WTC11 (cell line): ENCODE results near the gene FAM76A. TPM values are rescaled to one million over a fixed set of nuclear protein-coding genes. Genes with fewer than 3 reads are reported as not detected.
"Not testable (repeated sequence)": the region's sequence is repeated elsewhere in the genome, so short reads cannot be mapped to it uniquely, and the experiment has no call there.

Experiments used
- ATAC-seq: fragments of 200-7000 bp; cut with Tn5 transposase; 2 replicates; pipeline ENCODE4 v1.10.0; 2021; ENCODE audit warnings: mild to moderate bottlenecking, moderate library complexity
- CTCF ChIA-PET: fragments of 300-600 bp; sonication (Branson Sonifier 250); formaldehyde crosslinking; loops from one replicate; lab custom pipeline; 2021; ENCODE audit warnings: antibody characterized with exemption; lab: Charles Lee
- POLR2A ChIA-PET: fragments of 350-600 bp; sonication (Branson Sonifier 250); formaldehyde crosslinking; loops from one replicate; lab custom pipeline; 2021; ENCODE audit warnings: antibody characterized with exemption; lab: Charles Lee
- DNase-seq: peaks from one replicate; pipeline ENCODE4 v3.0.0; 2021; ENCODE audit warnings: low spot score
- H3K27ac Mint-ChIP-seq: 2 replicates; pipeline ENCODE4 v1.8.0; 2021; ENCODE audit warnings: mixed read lengths
- H3K27me3 Mint-ChIP-seq: 2 replicates; pipeline ENCODE4 v1.8.0; 2021; ENCODE audit warnings: low read depth, mild to moderate bottlenecking, moderate library complexity, mixed read lengths
- H3K36me3 Mint-ChIP-seq: 2 replicates; pipeline ENCODE4 v1.8.0; 2021; ENCODE audit warnings: mixed read lengths
- H3K4me1 Mint-ChIP-seq: 2 replicates; pipeline ENCODE4 v1.8.0; 2022; ENCODE audit warnings: mixed read lengths
- H3K4me3 Mint-ChIP-seq: 2 replicates; pipeline ENCODE4 v1.8.0; 2021; ENCODE audit warnings: mild to moderate bottlenecking, moderate library complexity, mixed read lengths
- H3K9me3 Mint-ChIP-seq: 2 replicates; pipeline ENCODE4 v1.8.0; 2021; ENCODE audit warnings: mixed read lengths
- CREM ChIP-seq: sonication (generic); formaldehyde crosslinking; IDR thresholded peaks from 2 replicates; pipeline ENCODE4 v1.8.1; 2022; ENCODE audit warnings: mild to moderate bottlenecking, missing genetic modification reagents, moderate library complexity
- GABPB1 ChIP-seq: sonication (generic); formaldehyde crosslinking; IDR thresholded peaks from 2 replicates; pipeline ENCODE4 v1.8.1; 2023; ENCODE audit warnings: mild to moderate bottlenecking, missing genetic modification reagents
- JAZF1 ChIP-seq: fragments of 250-450 bp; sonication (Bioruptor Pico); IDR thresholded peaks from 2 replicates; pipeline ENCODE4 v1.9.0; 2021; ENCODE audit warnings: moderate library complexity, mild to moderate bottlenecking, inconsistent platforms
- MYBL2 ChIP-seq: sonication (generic); formaldehyde crosslinking; IDR thresholded peaks from 2 replicates; pipeline ENCODE4 v1.8.1; 2023; ENCODE audit warnings: mild to moderate bottlenecking, moderate library complexity, missing genetic modification reagents
- NFYB ChIP-seq: sonication (generic); formaldehyde crosslinking; conservative IDR thresholded peaks from 2 replicates; pipeline ENCODE4 v1.8.0; 2022; ENCODE audit warnings: low read depth, missing genetic modification reagents
- OVOL2 ChIP-seq: fragments of 250-450 bp; sonication (Bioruptor Pico); IDR thresholded peaks from 2 replicates; pipeline ENCODE4 v1.9.0; 2021; ENCODE audit warnings: mild to moderate bottlenecking, borderline replicate concordance
- PRDM15 ChIP-seq: sonication (generic); formaldehyde crosslinking; IDR thresholded peaks from 2 replicates; pipeline ENCODE4 v1.8.0; 2022; ENCODE audit warnings: missing genetic modification reagents
- RELA ChIP-seq: sonication (generic); formaldehyde crosslinking; IDR thresholded peaks from 2 replicates; pipeline ENCODE4 v1.8.1; 2022; ENCODE audit warnings: missing genetic modification reagents, mild to moderate bottlenecking, borderline replicate concordance
- SMAD4 ChIP-seq: sonication (generic); formaldehyde crosslinking; IDR thresholded peaks from 2 replicates; pipeline ENCODE4 v1.8.0; 2022; ENCODE audit warnings: mild to moderate bottlenecking, missing genetic modification reagents
- TEAD1 ChIP-seq: sonication (generic); formaldehyde crosslinking; IDR thresholded peaks from 2 replicates; pipeline ENCODE4 v1.8.0; 2022; ENCODE audit warnings: mild to moderate bottlenecking, missing genetic modification reagents
- ZNF121 ChIP-seq: sonication (generic); formaldehyde crosslinking; IDR thresholded peaks from 2 replicates; pipeline ENCODE4 v1.8.0; 2023; ENCODE audit warnings: missing genetic modification reagents
- ZNF416 ChIP-seq: fragments of 250-450 bp; sonication (Bioruptor Pico); IDR thresholded peaks from 2 replicates; pipeline ENCODE4 v1.9.0; 2021; ENCODE audit warnings: mild to moderate bottlenecking, inconsistent platforms
- ZNF671 ChIP-seq: fragments of 250-450 bp; sonication (Bioruptor Pico); IDR thresholded peaks from 2 replicates; pipeline ENCODE4 v1.8.0; 2021; ENCODE audit warnings: mild to moderate bottlenecking
- total RNA-seq: library from RNA; stranded (reverse); gene quantifications from 3 replicates; pipeline ENCODE4 v1.2.3, GENCODE V29; 2021
- TF ChIP-seq, protein P1 (sequence below): sonication (generic); formaldehyde crosslinking; IDR thresholded peaks from 2 replicates; pipeline ENCODE4 v1.8.1; 2023; ENCODE audit warnings: mild to moderate bottlenecking, missing genetic modification reagents, moderate library complexity
- TF ChIP-seq, protein P2 (sequence below): fragments of 250-450 bp; sonication (Bioruptor Pico); IDR thresholded peaks from 2 replicates; pipeline ENCODE4 v1.9.0; 2021; ENCODE audit warnings: moderate library complexity, mild to moderate bottlenecking, inconsistent platforms, borderline replicate concordance
- TF ChIP-seq, protein P3 (sequence below): sonication (generic); formaldehyde crosslinking; conservative IDR thresholded peaks from 2 replicates; pipeline ENCODE4 v1.8.1; 2023; ENCODE audit warnings: mild to moderate bottlenecking, low read depth, missing genetic modification reagents, moderate library complexity

FAM76A gene
- total RNA-seq, 1 experiment from 2014 or later, result 14.5 TPM

DNA sequence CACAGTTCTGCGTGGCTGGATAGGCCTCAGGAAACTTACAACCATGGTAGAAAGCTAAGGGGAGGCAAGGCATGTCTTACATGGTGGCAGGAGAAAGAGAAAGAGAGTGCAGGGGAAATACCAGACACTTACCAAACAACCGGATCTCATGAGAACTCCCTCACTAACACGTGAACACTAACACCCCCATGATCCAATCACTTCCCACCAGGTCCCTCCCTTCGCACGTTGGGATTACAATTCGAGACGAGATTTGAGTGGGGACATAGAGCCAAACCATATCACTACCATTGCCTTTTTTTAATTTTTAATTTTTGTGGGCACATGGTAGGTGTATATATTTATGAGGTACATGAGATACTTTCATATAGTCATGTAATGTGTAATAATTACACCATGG is 81.0 kb downstream of the FAM76A start:
- DNase-seq (no peak), ATAC-seq (no peak)
- Mint-ChIP-seq H3K4me3 (no peak overlapping the region), H3K4me1 (peaks cover 14% of the 10 kb centered on the region), H3K27me3 (no peaks in the 10 kb centered on the region), H3K36me3 (0 out of 2 replicates have a peak, but pooled peaks cover 2% of the 10 kb centered on the region), H3K9me3 (no peaks in the 10 kb centered on the region), H3K27ac (no peak overlapping the region)
- POLR2A ChIA-PET, result no interaction called here
- CTCF ChIA-PET, result no interaction called here
- TF ChIP-seq ZNF671 (CRISPR knock-in tag) (no peak), TEAD1 (CRISPR knock-in tag) (no peak), NFYB (CRISPR knock-in tag) (no peak), SMAD4 (no peak), PRDM15 (CRISPR knock-in tag) (no peak), ZNF121 (CRISPR knock-in tag) (no peak), OVOL2 (CRISPR knock-in tag) (no peak), ZNF416 (CRISPR knock-in tag) (no peak), JAZF1 (CRISPR knock-in tag) (no peak), MYBL2 (no peak), GABPB1 (CRISPR knock-in tag) (no peak), CREM (CRISPR knock-in tag) (no peak), RELA (CRISPR knock-in tag) (no peak)
- TF ChIP-seq, protein P1, sequence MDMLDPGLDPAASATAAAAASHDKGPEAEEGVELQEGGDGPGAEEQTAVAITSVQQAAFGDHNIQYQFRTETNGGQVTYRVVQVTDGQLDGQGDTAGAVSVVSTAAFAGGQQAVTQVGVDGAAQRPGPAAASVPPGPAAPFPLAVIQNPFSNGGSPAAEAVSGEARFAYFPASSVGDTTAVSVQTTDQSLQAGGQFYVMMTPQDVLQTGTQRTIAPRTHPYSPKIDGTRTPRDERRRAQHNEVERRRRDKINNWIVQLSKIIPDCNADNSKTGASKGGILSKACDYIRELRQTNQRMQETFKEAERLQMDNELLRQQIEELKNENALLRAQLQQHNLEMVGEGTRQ (CRISPR knock-in tag), result no peak
- TF ChIP-seq, protein P2, sequence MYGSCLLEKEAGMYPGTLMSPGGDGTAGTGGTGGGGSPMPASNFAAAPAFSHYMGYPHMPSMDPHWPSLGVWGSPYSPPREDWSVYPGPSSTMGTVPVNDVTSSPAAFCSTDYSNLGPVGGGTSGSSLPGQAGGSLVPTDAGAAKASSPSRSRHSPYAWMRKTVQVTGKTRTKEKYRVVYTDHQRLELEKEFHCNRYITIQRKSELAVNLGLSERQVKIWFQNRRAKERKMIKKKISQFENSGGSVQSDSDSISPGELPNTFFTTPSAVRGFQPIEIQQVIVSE (CRISPR knock-in tag), result no peak

- H3K9me3 Mint-ChIP-seq, result no peaks in the 10 kb centered on the region
- H3K36me3 Mint-ChIP-seq, result 0 out of 2 replicates have a peak, but pooled peaks cover 2% of the 10 kb centered on the region
- TF ChIP-seq, protein P3, sequence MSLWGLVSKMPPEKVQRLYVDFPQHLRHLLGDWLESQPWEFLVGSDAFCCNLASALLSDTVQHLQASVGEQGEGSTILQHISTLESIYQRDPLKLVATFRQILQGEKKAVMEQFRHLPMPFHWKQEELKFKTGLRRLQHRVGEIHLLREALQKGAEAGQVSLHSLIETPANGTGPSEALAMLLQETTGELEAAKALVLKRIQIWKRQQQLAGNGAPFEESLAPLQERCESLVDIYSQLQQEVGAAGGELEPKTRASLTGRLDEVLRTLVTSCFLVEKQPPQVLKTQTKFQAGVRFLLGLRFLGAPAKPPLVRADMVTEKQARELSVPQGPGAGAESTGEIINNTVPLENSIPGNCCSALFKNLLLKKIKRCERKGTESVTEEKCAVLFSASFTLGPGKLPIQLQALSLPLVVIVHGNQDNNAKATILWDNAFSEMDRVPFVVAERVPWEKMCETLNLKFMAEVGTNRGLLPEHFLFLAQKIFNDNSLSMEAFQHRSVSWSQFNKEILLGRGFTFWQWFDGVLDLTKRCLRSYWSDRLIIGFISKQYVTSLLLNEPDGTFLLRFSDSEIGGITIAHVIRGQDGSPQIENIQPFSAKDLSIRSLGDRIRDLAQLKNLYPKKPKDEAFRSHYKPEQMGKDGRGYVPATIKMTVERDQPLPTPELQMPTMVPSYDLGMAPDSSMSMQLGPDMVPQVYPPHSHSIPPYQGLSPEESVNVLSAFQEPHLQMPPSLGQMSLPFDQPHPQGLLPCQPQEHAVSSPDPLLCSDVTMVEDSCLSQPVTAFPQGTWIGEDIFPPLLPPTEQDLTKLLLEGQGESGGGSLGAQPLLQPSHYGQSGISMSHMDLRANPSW (CRISPR knock-in tag), result no peak
- POLR2A ChIA-PET, result no interaction called here
- H3K4me3 Mint-ChIP-seq, result no peak overlapping the region
- no peaks in the 10 kb centered on the region for H3K27me3 Mint-ChIP-seq
- DNase-seq, result no peak
- peak overlapping the region; percentile 45; the same call in 1 of the 2 replicates for H3K27ac Mint-ChIP-seq
- ATAC-seq, result no peak
- CTCF ChIA-PET, result no interaction called here
- H3K4me1 Mint-ChIP-seq, result peaks cover 14% of the 10 kb centered on the region
Measured at GRCh38 chr1:27807385-27807784, 81.6 kb downstream of the FAM76A start.

DNA sequence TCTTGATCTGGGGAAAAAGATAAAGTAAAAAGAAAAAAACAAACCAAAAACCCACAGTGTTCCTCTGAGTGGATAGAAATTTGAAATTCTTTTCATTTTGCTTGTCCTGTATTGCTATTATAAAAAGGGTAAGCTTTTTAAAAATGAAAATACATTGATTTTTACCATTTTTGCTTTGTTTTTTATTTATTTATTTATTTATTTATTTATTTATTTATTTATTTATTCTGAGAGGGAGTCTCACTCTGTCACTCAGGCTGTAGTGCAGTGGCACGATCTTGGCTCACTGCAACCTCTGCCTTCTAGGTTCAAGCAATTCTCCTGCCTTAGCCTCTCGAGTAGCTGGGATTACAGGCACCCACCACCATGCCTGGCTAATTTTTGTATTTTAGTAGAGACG is 82.4 kb downstream of the FAM76A start:
- H3K9me3 Mint-ChIP-seq, H3K27ac Mint-ChIP-seq, ATAC-seq, H3K4me3 Mint-ChIP-seq, POLR2A ChIA-PET, H3K36me3 Mint-ChIP-seq, CTCF ChIA-PET, DNase-seq, H3K27me3 Mint-ChIP-seq: not testable (repeated sequence)
- H3K4me1 Mint-ChIP-seq, result peaks cover 14% of the 10 kb centered on the region
